Right atrium auricular region (tissue), 2 donors: ENCODE measurements around the gene ADCY2. TPM values are rescaled to one million over a fixed set of nuclear protein-coding genes. Genes with fewer than 3 reads are reported as not detected.

ENCODE experiments used
- DNase-seq: peaks from one replicate; pipeline ENCODE4 v3.0.0-alpha.2; 2019; ENCODE audit warnings: low spot score
- H3K27ac ChIP-seq, 2 donors: fragments of 200-600 bp; sonication (generic); 1 replicate in 1 of 2; 2 replicates in 1 of 2; pipeline ENCODE4 v1.5.1; 2016 to 2019
- H3K27me3 ChIP-seq, 2 donors: fragments of 200-600 bp; sonication (generic); one replicate each; pipeline versions ENCODE4 v1.5.1 to v1.6.0; 2017 to 2019
- H3K36me3 ChIP-seq: fragments of 200-600 bp; sonication (generic); one replicate; pipeline ENCODE4 v1.5.1; 2016
- H3K4me1 ChIP-seq, 2 donors: fragments of 200-600 bp; sonication (generic); one replicate each; pipeline versions ENCODE4 v1.5.1 to v1.6.0; 2017 to 2019
- H3K4me3 ChIP-seq, 2 donors: fragments of 200-600 bp; sonication (generic); 1 replicate in 1 of 2; 2 replicates in 1 of 2; pipeline ENCODE4 v1.5.1; 2017 to 2019; ENCODE audit warnings: mild to moderate bottlenecking in 1 of 2, moderate library complexity in 1 of 2
- H3K9me3 ChIP-seq, 2 donors: fragments of 200-600 bp; sonication (generic); one replicate each; pipeline ENCODE4 v1.5.1; 2019
- total RNA-seq, 2 donors: library from RNA; depleted of rRNA; stranded (reverse); fragments of >200 nt; gene quantifications; one replicate each; pipeline ENCODE4 v1.1.0, GENCODE V29; 2016
- TF ChIP-seq, protein P1 (sequence below), 2 donors: fragments of 200-600 bp; sonication (generic); IDR thresholded peaks; one replicate each; pipeline ENCODE4 v1.5.1; 2019; ENCODE audit warnings: antibody characterized with exemption in 2 of 2

Gene ADCY2
- total RNA-seq, 2 donors from 2014 or later = 3.3 TPM; not detected in 1

DNA sequence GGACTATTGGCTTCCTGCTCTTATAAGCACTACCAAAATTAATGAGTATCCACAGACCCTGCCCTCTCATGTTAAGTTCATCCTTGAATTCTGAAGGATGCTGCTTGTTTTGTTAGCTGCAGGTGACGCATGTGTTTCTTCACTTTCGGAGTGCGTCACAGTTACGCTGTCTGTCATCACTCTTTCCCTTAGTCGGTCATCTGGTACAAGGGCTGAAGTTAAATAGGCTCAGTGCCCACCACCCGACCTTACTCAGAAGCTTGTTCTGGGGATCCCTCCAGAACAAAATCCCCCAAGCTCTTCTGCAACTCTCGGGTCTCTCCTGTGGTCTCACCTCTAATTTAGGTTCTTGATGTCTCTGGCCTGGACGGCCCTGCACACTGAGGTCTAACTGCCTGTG lies 51.0 kb downstream of the ADCY2 start:
- H3K27me3 ChIP-seq = no peaks in the 10 kb centered on the region
- DNase-seq = no peak
- H3K4me1 ChIP-seq = no peaks in the 10 kb centered on the region
- H3K9me3 ChIP-seq = no peaks in the 10 kb centered on the region
- H3K27ac ChIP-seq = no peak overlapping the region
- TF ChIP-seq, protein P1, sequence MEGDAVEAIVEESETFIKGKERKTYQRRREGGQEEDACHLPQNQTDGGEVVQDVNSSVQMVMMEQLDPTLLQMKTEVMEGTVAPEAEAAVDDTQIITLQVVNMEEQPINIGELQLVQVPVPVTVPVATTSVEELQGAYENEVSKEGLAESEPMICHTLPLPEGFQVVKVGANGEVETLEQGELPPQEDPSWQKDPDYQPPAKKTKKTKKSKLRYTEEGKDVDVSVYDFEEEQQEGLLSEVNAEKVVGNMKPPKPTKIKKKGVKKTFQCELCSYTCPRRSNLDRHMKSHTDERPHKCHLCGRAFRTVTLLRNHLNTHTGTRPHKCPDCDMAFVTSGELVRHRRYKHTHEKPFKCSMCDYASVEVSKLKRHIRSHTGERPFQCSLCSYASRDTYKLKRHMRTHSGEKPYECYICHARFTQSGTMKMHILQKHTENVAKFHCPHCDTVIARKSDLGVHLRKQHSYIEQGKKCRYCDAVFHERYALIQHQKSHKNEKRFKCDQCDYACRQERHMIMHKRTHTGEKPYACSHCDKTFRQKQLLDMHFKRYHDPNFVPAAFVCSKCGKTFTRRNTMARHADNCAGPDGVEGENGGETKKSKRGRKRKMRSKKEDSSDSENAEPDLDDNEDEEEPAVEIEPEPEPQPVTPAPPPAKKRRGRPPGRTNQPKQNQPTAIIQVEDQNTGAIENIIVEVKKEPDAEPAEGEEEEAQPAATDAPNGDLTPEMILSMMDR (IDR thresholded peaks at IDR 0.05) = no peak
- H3K4me3 ChIP-seq = no peak overlapping the region
- H3K36me3 ChIP-seq = no peaks in the 10 kb centered on the region

DNA sequence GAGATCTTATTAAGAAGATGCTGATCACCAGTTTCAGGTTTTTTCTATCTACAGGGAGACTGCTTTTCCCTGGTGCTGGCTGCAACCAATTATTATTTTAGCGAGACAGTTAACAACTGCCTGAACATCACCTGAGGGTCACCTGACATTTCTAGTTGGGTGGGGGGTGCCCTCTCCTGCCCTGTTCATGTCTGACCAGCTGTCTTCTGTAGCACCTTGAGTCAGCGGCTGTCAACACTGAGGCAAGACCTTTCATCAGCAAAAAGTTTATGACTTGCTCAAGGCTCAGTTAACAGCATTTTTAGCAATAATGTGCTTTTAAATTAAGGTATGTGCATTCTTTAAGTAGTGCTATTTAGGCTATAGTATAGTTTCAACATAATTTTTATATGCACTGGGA lies 58.0 kb downstream of the ADCY2 start:
- H3K36me3 ChIP-seq = no peaks in the 10 kb centered on the region
- no peaks in the 10 kb centered on the region for H3K27me3 ChIP-seq
- H3K9me3 ChIP-seq = no peaks in the 10 kb centered on the region
- H3K4me1 ChIP-seq = no peaks in the 10 kb centered on the region
- H3K27ac ChIP-seq = no peak overlapping the region
- DNase-seq = no peak
- TF ChIP-seq, protein P1 (IDR thresholded peaks at IDR 0.05) = no peak
- H3K4me3 ChIP-seq = no peak overlapping the region

DNA sequence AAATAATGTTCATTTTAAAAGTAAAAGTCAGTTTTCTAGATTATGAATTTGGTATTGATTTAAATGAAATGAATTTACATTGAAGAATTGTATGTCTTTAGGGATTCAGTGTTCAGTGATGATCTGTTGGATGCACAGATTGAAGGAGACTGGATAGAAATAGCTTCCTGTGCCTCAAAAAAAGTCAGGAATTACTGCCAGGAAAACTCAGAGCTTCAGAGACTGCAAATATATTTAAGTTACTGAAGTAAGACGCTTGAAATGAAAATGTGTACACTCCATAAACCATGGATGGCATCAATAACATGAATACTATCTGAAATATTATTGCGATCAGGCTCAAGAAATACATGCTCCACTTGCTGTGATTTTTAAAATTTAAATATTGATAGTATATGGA lies 60.3 kb downstream of the ADCY2 start:
- no peak for DNase-seq
- H3K4me3 ChIP-seq = no peak overlapping the region
- no peaks in the 10 kb centered on the region for H3K36me3 ChIP-seq
- no peaks in the 10 kb centered on the region for H3K4me1 ChIP-seq
- no peaks in the 10 kb centered on the region for H3K9me3 ChIP-seq
- H3K27ac ChIP-seq = no peak overlapping the region
- TF ChIP-seq, protein P1 (IDR thresholded peaks at IDR 0.05) = no peak
- H3K27me3 ChIP-seq = no peaks in the 10 kb centered on the region

DNA sequence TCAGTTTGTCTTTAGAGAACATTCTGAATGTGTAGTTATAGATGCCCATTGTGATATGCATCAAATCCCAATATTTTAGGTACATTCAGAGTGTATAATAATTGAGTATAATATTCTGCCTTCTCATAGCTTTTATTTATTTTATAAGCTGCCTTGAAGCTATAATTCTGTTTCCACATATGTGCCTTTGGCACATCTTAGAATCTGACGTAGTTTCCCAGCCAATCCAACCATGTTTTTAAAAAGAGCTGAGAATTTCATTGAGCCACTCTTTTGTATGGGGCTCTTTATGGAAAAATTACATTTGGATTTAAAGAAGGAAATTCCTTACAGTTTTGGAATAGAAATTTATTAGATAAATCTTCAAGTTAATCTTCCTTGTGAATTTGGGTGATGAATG lies 65.4 kb downstream of the ADCY2 start:
- H3K27me3 ChIP-seq = no peaks in the 10 kb centered on the region
- no peak overlapping the region for H3K27ac ChIP-seq
- no peaks in the 10 kb centered on the region for H3K9me3 ChIP-seq

DNA sequence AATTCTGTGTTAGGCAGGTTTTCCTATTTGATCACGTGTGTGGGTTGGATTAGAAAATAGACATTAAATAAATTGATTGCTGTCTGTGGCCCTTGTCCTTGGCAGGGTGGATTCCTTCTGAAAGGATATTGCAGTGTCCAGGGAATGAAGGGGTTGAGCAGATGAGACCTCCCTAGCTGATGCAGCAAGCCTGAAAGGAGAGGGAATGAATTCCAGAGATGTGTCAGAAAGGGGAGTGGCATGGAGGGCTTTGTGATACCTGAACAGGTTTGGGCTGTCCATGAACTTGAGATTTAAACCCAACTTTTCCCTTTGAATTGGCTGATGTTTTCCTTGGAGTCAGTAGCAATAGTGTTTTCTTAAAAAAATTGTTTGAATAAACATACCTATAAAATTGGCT lies 66.8 kb downstream of the ADCY2 start:
- Histone ChIP-seq H3K4me3 (no peak overlapping the region), H3K9me3 (no peaks in the 10 kb centered on the region), H3K27ac (no peak overlapping the region), H3K4me1 (no peaks in the 10 kb centered on the region), H3K36me3 (no peaks in the 10 kb centered on the region), H3K27me3 (no peaks in the 10 kb centered on the region)
- TF ChIP-seq, protein P1 (IDR thresholded peaks at IDR 0.05) = no peak
- DNase-seq = no peak

More for the DNA sequence above, 65.4 kb downstream of the ADCY2 start:
- TF ChIP-seq, protein P1 (IDR thresholded peaks at IDR 0.05) = no peak
- H3K36me3 ChIP-seq = no peaks in the 10 kb centered on the region
- H3K4me3 ChIP-seq = no peak overlapping the region
- H3K4me1 ChIP-seq = no peaks in the 10 kb centered on the region
- no peak for DNase-seq

DNA sequence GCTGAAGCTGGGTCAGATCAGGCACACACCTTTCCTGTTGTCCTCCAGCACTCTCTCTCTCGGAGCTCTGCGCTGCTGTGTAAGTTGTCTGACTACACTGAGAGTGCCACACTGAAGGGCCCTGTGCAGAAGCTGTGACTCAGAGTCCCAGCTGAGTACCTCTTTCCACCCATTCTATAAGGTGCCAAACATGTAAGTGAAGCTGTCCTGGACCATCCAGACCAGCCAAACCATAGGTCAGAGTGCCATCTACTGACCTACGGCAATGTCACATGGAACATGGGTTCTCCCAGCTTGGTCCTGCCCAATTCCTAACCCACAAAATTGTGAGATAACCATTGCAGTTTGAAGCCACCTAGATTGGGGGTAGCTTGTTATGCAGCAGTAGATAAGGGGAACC lies 68.2 kb downstream of the ADCY2 start:
- Histone ChIP-seq H3K27me3 (no peaks in the 10 kb centered on the region), H3K27ac (no peak overlapping the region)
- TF ChIP-seq, protein P1 (IDR thresholded peaks at IDR 0.05) = no peak

More for the DNA sequence above, 68.2 kb downstream of the ADCY2 start:
- Histone ChIP-seq H3K9me3 (no peaks in the 10 kb centered on the region), H3K4me3 (no peak overlapping the region), H3K36me3 (no peaks in the 10 kb centered on the region), H3K4me1 (no peaks in the 10 kb centered on the region)
- no peak for DNase-seq
